Measurements from ENCODE around the gene CSGALNACT2. TPM values are rescaled to one million over a fixed set of nuclear protein-coding genes. Genes with fewer than 3 reads are reported as not detected.

The CSGALNACT2 gene
- total RNA-seq, 2 donors from 2014 or later, result 28.7 to 38.8 TPM

GRCh38 chr10:43206391-43207235 lies 68.4 kb downstream of the CSGALNACT2 start:
- ATAC-seq, result no peak
- Mint-ChIP-seq H3K9me3 (no peaks in the 10 kb centered on the region), H3K36me3 (no peaks in the 10 kb centered on the region), H3K27ac (no peak overlapping the region)
- DNase-seq (ENCODE audit: low spot score in 2 of 2), result peak in 1 of 2 donors; percentile 51

- Mint-ChIP-seq H3K27ac (no peak overlapping the region), H3K9me3 (no peaks in the 10 kb centered on the region), H3K36me3 (no peaks in the 10 kb centered on the region)
- ATAC-seq (no peak), DNase-seq (ENCODE audit: low spot score in 2 of 2) (peak in 1 of 2 donors; percentile 53)
Observed at GRCh38 chr10:43208147-43209073, 70.2 kb downstream of the CSGALNACT2 start.

- DNase-seq (ENCODE audit: low spot score in 2 of 2), result peak in 1 of 2 donors; percentile 48
- ATAC-seq, result no peak
- no peaks in the 10 kb centered on the region for H3K9me3 Mint-ChIP-seq
- no peak overlapping the region for H3K27ac Mint-ChIP-seq
- H3K36me3 Mint-ChIP-seq, result no peaks in the 10 kb centered on the region
Observed at GRCh38 chr10:43209074-43209455, 70.8 kb downstream of the CSGALNACT2 start.

GRCh38 chr10:43209651-43210141 lies 71.5 kb downstream of the CSGALNACT2 start:
- no peak overlapping the region for H3K27ac Mint-ChIP-seq
- no peaks in the 10 kb centered on the region for H3K36me3 Mint-ChIP-seq
- ATAC-seq, result no peak
- H3K9me3 Mint-ChIP-seq, result no peaks in the 10 kb centered on the region
- peak in 1 of 2 donors; percentile 38 for DNase-seq (ENCODE audit: low spot score in 2 of 2)

- peak in 1 of 2 donors; percentile 52 for DNase-seq (ENCODE audit: low spot score in 2 of 2)
- H3K9me3 Mint-ChIP-seq, result no peaks in the 10 kb centered on the region
- no peaks in the 10 kb centered on the region for H3K36me3 Mint-ChIP-seq
- peak in 1 of 2 donors; percentile 17 for ATAC-seq
- H3K27ac Mint-ChIP-seq, result no peak overlapping the region
Observed at GRCh38 chr10:43210556-43210955, 72.3 kb downstream of the CSGALNACT2 start.

- Mint-ChIP-seq H3K9me3 (no peaks in the 10 kb centered on the region), H3K36me3 (no peaks in the 10 kb centered on the region), H3K27ac (no peak overlapping the region)
- ATAC-seq (peak in 1 of 2 donors; percentile 47), DNase-seq (ENCODE audit: low spot score in 2 of 2) (no peak)
Observed at GRCh38 chr10:43211030-43211429, 72.8 kb downstream of the CSGALNACT2 start.

- DNase-seq (ENCODE audit: low spot score in 2 of 2) (no peak), ATAC-seq (no peak)
- H3K36me3 Mint-ChIP-seq, result no peaks in the 10 kb centered on the region
- no peak overlapping the region for H3K27ac Mint-ChIP-seq
- no peaks in the 10 kb centered on the region for H3K9me3 Mint-ChIP-seq
Observed at GRCh38 chr10:43211431-43212042, 73.3 kb downstream of the CSGALNACT2 start.

- H3K27ac Mint-ChIP-seq, result no peak overlapping the region
- H3K9me3 Mint-ChIP-seq, result no peaks in the 10 kb centered on the region
- no peak for DNase-seq (ENCODE audit: low spot score in 2 of 2)
- no peak for ATAC-seq
- H3K36me3 Mint-ChIP-seq, result no peaks in the 10 kb centered on the region
Observed at GRCh38 chr10:43212043-43212721, 73.9 kb downstream of the CSGALNACT2 start.

GRCh38 chr10:43214071-43214955 lies 76.1 kb downstream of the CSGALNACT2 start:
- Mint-ChIP-seq H3K27ac (no peak overlapping the region), H3K36me3 (no peaks in the 10 kb centered on the region), H3K9me3 (no peaks in the 10 kb centered on the region)
- DNase-seq (ENCODE audit: low spot score in 2 of 2) (no peak), ATAC-seq (no peak)

- Mint-ChIP-seq H3K36me3 (no peaks in the 10 kb centered on the region), H3K27ac (no peak overlapping the region), H3K9me3 (no peaks in the 10 kb centered on the region)
- no peak for DNase-seq (ENCODE audit: low spot score in 2 of 2)
- ATAC-seq, result no peak
Observed at GRCh38 chr10:43214956-43215561, 76.8 kb downstream of the CSGALNACT2 start.

- Mint-ChIP-seq H3K36me3 (no peaks in the 10 kb centered on the region), H3K9me3 (no peaks in the 10 kb centered on the region), H3K27ac (no peak overlapping the region)
- no peak for ATAC-seq
- no peak for DNase-seq (ENCODE audit: low spot score in 2 of 2)
Observed at GRCh38 chr10:43215758-43216455, 77.7 kb downstream of the CSGALNACT2 start.

GRCh38 chr10:43216931-43217562 lies 78.8 kb downstream of the CSGALNACT2 start:
- DNase-seq (ENCODE audit: low spot score in 2 of 2) (no peak), ATAC-seq (no peak)
- H3K9me3 Mint-ChIP-seq, result no peaks in the 10 kb centered on the region
- H3K36me3 Mint-ChIP-seq, result no peaks in the 10 kb centered on the region
- peak overlapping the region in 1 of 2 donors; percentile 2 for H3K27ac Mint-ChIP-seq

GRCh38 chr10:43217563-43218205 lies 79.4 kb downstream of the CSGALNACT2 start:
- Mint-ChIP-seq H3K36me3 (no peaks in the 10 kb centered on the region), H3K9me3 (no peaks in the 10 kb centered on the region), H3K27ac (peak overlapping the region in 1 of 2 donors; percentile 2)
- no peak for DNase-seq (ENCODE audit: low spot score in 2 of 2)
- no peak for ATAC-seq

Data from activated naive CD4-positive, alpha-beta T cell treated with anti-CD3 and anti-CD28 coated beads, Interleukin-2, amount 50 U/mL, for 72 hours (primary cell).